ENCODE measurements around the gene PLCH2.

The PLCH2 gene

DNA sequence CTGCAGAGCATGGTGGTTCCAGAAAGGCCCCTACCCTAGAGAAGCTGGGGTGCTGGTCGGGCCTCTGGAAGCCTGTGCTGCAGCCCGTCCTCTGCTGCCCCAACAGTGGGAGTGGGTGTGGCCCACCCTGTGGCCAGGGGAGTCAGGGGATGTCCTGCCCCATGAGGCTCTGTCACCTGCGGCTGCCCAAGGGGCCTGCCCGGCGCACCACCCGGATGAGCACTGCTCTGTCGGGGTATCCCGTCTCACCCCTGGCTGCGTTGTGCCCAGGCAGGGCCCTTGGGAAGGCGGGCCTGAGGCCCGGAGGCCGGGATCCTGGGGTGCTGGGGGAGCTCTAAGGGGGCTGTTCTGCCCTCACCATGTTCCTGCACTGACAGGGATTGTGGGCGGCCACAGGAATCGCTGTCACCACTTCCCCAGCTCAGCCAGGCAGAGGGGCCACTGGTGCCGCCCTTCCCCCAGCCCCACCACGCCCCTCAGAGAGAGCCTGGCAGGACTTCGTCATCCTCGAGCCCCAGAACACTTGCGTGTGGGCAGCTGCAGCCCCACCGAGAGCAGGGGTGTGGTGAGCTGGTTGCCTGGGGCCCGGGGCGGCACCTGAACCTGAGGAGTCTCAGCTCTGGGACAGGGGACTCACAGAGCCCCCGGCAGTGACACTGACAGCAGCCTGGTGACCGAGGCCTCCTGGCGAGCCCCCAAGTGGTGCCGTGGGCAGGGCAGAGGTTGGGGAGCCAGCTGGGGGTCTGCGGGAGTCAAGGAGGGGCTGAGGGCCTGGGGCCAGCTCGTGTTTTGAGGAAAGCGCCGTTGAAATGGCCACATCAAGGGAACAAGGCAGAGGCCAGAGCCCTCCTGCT lies 30.1 kb downstream of the PLCH2 start:
- Histone ChIP-seq H3K36me3 (ENCODE audit: control insufficient read depth, insufficient read depth, low read length) (peaks cover 30% of the 10 kb centered on the region), H3K9me3 (ENCODE audit: control insufficient read depth, insufficient read depth, low read length) (no peaks in the 10 kb centered on the region), H3K4me3 (ENCODE audit: low read depth, low read length) (no peak overlapping the region), H3K27me3 (ENCODE audit: control insufficient read depth, insufficient read depth, low read length) (no peaks in the 10 kb centered on the region), H3K4me1 (ENCODE audit: control insufficient read depth, insufficient read depth, low read length) (no peaks in the 10 kb centered on the region), H3K9ac (ENCODE audit: low read depth, low read length) (no peak overlapping the region), H3K27ac (ENCODE audit: low read depth, low read length) (no peak overlapping the region)

DNA sequence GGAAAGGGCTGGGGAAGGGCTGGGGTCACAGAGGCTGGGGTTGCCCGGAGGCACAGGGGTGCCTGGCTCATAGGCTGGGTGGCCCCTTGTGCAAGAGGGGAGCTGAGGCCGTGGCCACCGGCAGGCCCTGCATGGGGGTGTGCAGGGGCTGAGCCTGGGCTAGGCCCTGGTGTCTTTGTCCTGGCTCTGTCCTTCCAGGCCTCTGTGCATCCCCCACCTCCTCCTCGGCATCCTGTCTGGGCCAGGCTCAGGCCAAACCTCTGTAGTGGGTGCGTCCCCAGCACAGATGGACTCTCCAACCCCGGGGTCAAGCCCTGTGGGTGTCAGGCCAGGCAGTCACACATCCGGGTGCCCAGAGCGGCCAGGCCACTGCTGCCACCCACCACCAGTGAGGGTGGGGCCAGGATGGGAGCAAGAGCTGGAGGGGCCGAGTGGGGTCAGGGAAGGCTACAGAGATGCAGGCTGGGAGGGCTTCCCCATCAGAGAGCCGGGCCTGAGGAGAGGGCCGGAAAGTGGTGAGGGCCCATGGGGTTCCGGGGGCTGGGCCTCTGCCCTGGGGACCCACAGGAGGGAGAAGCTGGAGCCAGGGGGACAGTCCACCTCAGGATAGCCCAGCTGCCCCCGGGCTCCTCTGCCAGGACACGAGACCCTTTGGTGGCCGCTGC lies 30.9 kb downstream of the PLCH2 start:
- Histone ChIP-seq H3K27ac (ENCODE audit: low read depth, low read length) (no peak overlapping the region), H3K36me3 (ENCODE audit: control insufficient read depth, insufficient read depth, low read length) (peaks cover 37% of the 10 kb centered on the region), H3K4me1 (ENCODE audit: control insufficient read depth, insufficient read depth, low read length) (no peaks in the 10 kb centered on the region), H3K27me3 (ENCODE audit: control insufficient read depth, insufficient read depth, low read length) (no peaks in the 10 kb centered on the region), H3K9me3 (ENCODE audit: control insufficient read depth, insufficient read depth, low read length) (no peaks in the 10 kb centered on the region), H3K9ac (ENCODE audit: low read depth, low read length) (no peak overlapping the region), H3K4me3 (ENCODE audit: low read depth, low read length) (no peak overlapping the region)

DNA sequence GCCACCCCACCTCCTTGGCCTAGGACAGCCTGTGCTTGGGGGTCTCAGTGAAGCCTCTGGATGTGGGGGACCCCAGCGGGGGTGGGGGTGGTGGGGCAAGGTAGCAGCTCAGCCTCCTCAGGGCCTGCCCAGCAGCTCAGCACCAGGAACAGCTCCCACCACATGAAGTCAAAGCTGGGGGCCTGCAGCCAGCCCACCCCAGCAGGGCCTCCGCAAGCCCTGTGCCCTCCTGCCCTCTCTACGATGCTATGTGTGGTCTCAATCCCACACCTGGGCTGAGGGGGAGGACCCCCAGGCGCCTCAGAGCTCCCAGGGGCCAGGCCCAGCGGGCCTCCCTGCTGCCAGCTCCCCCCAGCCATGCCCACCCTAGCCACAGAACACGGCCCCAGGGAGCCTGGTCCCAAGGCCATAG lies 31.7 kb downstream of the PLCH2 start:
- H3K27ac ChIP-seq (ENCODE audit: low read depth, low read length), result no peak overlapping the region
- H3K9me3 ChIP-seq (ENCODE audit: control insufficient read depth, insufficient read depth, low read length), result no peaks in the 10 kb centered on the region
- H3K4me3 ChIP-seq (ENCODE audit: low read depth, low read length), result no peak overlapping the region
- peaks cover 44% of the 10 kb centered on the region for H3K36me3 ChIP-seq (ENCODE audit: control insufficient read depth, insufficient read depth, low read length)
- no peaks in the 10 kb centered on the region for H3K27me3 ChIP-seq (ENCODE audit: control insufficient read depth, insufficient read depth, low read length)
- H3K4me1 ChIP-seq (ENCODE audit: control insufficient read depth, insufficient read depth, low read length), result no peaks in the 10 kb centered on the region
- H3K9ac ChIP-seq (ENCODE audit: low read depth, low read length), result no peak overlapping the region

DNA sequence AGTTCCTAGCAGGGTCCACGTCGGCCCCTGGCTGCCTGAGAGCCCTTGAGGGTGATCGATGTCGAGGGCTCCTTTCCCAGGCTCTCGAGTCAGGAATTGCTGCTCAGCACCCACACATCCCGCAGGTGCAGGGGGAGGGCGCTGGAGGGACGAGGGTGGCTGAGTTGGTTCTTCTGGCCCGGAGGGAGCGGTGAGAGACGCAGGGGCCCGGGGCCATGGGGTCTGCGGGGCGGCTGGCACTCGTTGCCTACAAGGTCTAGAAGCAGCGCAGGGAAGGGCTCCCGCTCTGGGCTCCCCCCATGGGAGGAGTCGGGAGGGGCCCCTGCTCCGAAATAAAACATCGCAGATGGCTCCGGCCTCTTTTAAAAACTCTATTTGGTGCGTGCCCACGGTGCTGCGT lies 32.1 kb downstream of the PLCH2 start:
- Histone ChIP-seq H3K27me3 (ENCODE audit: control insufficient read depth, insufficient read depth, low read length) (no peaks in the 10 kb centered on the region), H3K27ac (ENCODE audit: low read depth, low read length) (no peak overlapping the region), H3K4me3 (ENCODE audit: low read depth, low read length) (no peak overlapping the region), H3K9me3 (ENCODE audit: control insufficient read depth, insufficient read depth, low read length) (no peaks in the 10 kb centered on the region), H3K36me3 (ENCODE audit: control insufficient read depth, insufficient read depth, low read length) (peaks cover 48% of the 10 kb centered on the region), H3K9ac (ENCODE audit: low read depth, low read length) (no peak overlapping the region), H3K4me1 (ENCODE audit: control insufficient read depth, insufficient read depth, low read length) (no peaks in the 10 kb centered on the region)

DNA sequence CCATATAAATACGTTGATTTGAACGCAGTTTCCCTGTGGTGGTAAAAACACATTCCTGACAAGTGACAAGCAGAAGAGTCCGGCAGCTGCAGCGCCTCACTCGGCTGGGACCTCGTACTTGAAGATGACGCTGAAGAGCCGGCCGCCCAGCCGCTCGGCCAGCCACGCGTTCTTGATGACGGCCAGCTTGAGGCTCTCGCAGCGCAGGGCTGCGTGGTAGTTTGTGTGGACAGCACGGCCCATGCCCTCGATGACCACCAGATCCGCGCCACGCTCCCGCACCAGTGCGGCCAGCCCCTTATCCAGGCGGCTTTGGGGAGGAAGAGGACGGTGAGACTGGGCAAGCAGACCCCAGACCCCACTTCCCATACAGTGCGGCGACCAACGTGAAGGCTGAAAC lies 32.7 kb downstream of the PLCH2 start:
- Histone ChIP-seq H3K27ac (ENCODE audit: low read depth, low read length) (no peak overlapping the region), H3K4me3 (ENCODE audit: low read depth, low read length) (no peak overlapping the region), H3K36me3 (ENCODE audit: control insufficient read depth, insufficient read depth, low read length) (peaks cover 54% of the 10 kb centered on the region), H3K4me1 (ENCODE audit: control insufficient read depth, insufficient read depth, low read length) (no peaks in the 10 kb centered on the region), H3K27me3 (ENCODE audit: control insufficient read depth, insufficient read depth, low read length) (no peaks in the 10 kb centered on the region), H3K9ac (ENCODE audit: low read depth, low read length) (no peak overlapping the region), H3K9me3 (ENCODE audit: control insufficient read depth, insufficient read depth, low read length) (no peaks in the 10 kb centered on the region)

DNA sequence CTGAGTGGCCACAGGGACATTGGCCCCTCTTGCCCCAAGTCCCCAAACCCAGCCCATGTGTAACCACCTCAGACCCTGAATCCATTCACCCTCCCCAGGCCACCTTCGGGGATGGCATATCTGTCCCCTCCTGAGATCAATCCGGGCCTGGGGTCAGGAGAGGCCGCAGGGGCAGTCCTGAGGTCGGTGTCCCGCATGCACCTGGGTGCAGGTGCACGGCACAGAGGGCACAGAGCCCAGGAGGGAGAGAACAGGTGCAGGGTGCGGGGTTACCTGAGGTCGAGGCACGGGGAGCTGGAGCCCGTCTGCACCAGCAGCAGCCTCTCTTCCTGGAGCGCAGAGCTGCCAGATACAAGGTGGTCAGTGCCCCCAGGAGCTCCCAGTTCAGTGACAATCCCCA lies 33.5 kb downstream of the PLCH2 start:
- peaks cover 59% of the 10 kb centered on the region for H3K36me3 ChIP-seq (ENCODE audit: control insufficient read depth, insufficient read depth, low read length)

DNA sequence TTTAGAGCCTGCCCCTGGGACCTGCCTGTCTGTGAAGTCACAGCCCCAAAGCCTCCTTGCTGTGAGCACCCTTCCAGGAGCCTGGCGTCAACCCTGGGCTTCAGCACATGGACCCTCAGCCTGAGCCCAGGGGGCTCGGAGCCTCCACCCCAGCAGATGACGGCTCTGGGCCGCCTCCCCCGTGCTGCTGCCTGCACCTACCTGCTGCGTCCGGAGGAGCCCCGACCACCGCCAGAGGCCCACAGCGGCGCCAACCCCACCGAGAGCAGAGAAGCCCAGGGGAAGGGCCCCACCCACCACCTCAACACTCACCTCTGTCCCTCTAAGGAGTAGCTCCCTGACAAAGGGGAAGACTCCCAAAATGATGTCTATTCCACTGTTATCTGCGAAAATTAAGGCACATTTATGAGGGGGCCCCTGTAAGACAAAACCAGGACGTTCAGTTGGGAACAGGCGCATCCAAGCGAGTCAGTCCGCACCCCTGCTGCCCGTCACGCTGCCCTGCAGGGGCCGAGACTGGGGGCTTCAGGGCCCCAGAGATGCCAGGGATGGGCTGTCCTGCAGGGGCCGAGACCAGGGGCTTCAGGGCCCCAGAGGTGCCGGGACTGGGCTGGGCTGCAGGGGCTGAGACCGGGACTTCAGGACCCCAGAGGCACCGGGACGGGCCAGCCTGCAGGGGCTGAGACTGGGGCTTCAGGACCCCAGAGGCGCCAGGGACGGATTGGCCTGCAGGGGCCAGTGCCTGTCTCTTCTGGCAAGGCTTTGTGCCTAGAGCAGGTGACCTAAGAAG lies 34.5 kb downstream of the PLCH2 start:
- Histone ChIP-seq H3K27me3 (ENCODE audit: control insufficient read depth, insufficient read depth, low read length) (no peaks in the 10 kb centered on the region), H3K27ac (ENCODE audit: low read depth, low read length) (no peak overlapping the region), H3K36me3 (ENCODE audit: control insufficient read depth, insufficient read depth, low read length) (peaks cover 67% of the 10 kb centered on the region)

More for the DNA sequence above, 33.5 kb downstream of the PLCH2 start:
- H3K4me3 ChIP-seq (ENCODE audit: low read depth, low read length), result no peak overlapping the region
- H3K9ac ChIP-seq (ENCODE audit: low read depth, low read length), result no peak overlapping the region
- H3K9me3 ChIP-seq (ENCODE audit: control insufficient read depth, insufficient read depth, low read length), result no peaks in the 10 kb centered on the region
- H3K27me3 ChIP-seq (ENCODE audit: control insufficient read depth, insufficient read depth, low read length), result no peaks in the 10 kb centered on the region
- H3K27ac ChIP-seq (ENCODE audit: low read depth, low read length), result no peak overlapping the region
- H3K4me1 ChIP-seq (ENCODE audit: control insufficient read depth, insufficient read depth, low read length), result no peaks in the 10 kb centered on the region

DNA sequence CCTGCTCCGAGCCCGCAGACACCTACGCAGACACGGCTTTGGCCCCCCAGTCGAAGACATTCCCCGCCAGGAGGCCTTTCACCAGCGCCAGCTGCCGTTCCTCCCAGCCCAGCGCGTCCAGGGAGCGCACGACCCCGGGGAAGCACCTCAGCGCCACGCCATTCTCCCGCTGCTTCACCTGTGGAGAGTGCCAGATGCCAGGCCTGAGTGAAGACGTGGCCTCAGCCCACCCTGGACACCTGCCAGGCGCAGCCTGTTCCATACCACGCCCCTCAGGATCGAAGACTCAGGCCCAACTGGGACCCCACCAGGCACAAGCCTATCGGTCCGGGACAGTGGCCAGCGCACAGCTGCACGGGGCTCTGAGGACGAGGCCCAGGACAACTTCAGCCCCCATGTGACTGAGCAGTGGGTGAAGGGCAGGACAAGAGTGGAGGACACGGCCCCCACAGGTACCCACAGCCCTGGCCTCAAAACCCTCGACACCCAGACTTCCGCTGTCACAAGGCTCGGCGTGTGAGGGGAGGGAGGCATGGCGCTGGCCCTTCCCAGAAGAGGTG lies 36.9 kb downstream of the PLCH2 start:
- Histone ChIP-seq H3K9me3 (ENCODE audit: control insufficient read depth, insufficient read depth, low read length) (no peaks in the 10 kb centered on the region), H3K27ac (ENCODE audit: low read depth, low read length) (no peak overlapping the region), H3K4me3 (ENCODE audit: low read depth, low read length) (no peak overlapping the region), H3K4me1 (ENCODE audit: control insufficient read depth, insufficient read depth, low read length) (no peaks in the 10 kb centered on the region), H3K36me3 (ENCODE audit: control insufficient read depth, insufficient read depth, low read length) (peaks cover 90% of the 10 kb centered on the region), H3K27me3 (ENCODE audit: control insufficient read depth, insufficient read depth, low read length) (no peaks in the 10 kb centered on the region), H3K9ac (ENCODE audit: low read depth, low read length) (no peak overlapping the region)

More for the DNA sequence above, 34.5 kb downstream of the PLCH2 start:
- no peaks in the 10 kb centered on the region for H3K9me3 ChIP-seq (ENCODE audit: control insufficient read depth, insufficient read depth, low read length)
- H3K9ac ChIP-seq (ENCODE audit: low read depth, low read length), result no peak overlapping the region
- H3K4me3 ChIP-seq (ENCODE audit: low read depth, low read length), result no peak overlapping the region
- H3K4me1 ChIP-seq (ENCODE audit: control insufficient read depth, insufficient read depth, low read length), result no peaks in the 10 kb centered on the region

DNA sequence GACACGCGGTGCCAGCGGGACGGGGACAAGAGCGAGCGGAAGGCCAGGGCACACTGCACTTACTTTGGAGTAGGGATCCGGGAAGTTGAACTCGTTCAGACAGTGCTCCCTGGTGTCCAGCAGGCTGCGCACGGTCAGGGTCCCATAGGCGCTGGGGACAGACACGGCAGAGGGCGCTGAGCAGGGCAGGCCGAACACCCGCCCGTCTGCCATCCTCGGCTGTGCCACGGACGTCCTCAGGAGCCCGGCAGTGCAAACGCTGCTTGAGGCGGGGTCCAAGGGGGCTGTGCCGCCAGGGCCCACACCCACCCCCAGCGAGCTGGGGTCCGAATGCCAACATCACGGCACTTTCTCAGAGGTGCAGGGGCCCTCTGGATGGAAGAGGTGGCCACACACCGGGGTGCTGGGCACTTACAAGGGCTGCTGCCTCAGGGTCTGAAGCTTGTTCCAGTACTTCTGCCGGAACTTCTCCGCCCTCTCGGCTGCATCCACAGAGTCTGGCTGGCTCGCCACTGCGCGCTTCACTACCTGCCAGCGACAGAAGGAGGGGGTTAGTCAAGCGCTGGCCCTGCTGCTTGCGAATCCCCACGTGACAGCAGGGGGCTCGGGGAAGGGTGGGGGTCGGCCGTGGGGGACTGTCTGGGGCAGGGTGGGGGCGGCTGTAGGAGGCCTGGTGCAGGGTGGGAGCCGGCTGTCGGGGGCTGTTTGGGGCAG lies 38.0 kb downstream of the PLCH2 start:
- Histone ChIP-seq H3K4me1 (ENCODE audit: control insufficient read depth, insufficient read depth, low read length) (no peaks in the 10 kb centered on the region), H3K27ac (ENCODE audit: low read depth, low read length) (no peak overlapping the region), H3K9me3 (ENCODE audit: control insufficient read depth, insufficient read depth, low read length) (no peaks in the 10 kb centered on the region), H3K4me3 (ENCODE audit: low read depth, low read length) (no peak overlapping the region), H3K9ac (ENCODE audit: low read depth, low read length) (no peak overlapping the region), H3K27me3 (ENCODE audit: control insufficient read depth, insufficient read depth, low read length) (no peaks in the 10 kb centered on the region), H3K36me3 (ENCODE audit: control insufficient read depth, insufficient read depth, low read length) (peaks cover 94% of the 10 kb centered on the region)
